ENCODE measurements around the gene SLC39A11. TPM values are rescaled to one million over a fixed set of nuclear protein-coding genes. Genes with fewer than 3 reads are reported as not detected.

The SLC39A11 gene
- total RNA-seq, 1 experiment from 2014 or later = 15.2 TPM

DNA sequence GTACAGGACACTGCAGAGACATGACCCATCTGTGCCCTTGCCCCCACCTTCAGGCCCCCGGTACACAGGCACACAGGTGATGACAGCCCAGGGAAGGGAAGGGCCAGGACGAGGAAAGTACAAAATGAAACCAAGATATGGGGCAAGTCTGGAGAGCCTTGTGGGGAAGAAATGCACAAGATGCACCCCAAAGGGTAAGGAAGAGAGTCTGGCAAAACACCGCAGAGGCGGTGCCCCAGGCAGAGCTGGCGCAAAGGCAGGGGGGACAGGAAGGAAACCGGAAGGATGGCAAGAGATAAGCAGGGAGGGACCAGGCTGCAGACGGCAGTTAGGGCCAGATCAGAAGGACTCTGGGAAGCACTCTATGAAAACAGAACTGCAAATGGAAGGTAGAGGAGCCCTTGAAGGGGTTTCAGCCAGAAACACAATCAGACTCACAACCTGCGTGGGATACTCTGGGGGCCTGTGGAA lies 81.4 kb downstream of the SLC39A11 start:
- Mint-ChIP-seq H3K4me3 (no peak overlapping the region), H3K9me3 (no peaks in the 10 kb centered on the region), H3K27me3 (ENCODE audit: low read depth) (no peaks in the 10 kb centered on the region), H3K4me1 (peaks cover 10 to 11% of the 10 kb centered on the region in 2 experiments), H3K36me3 (ENCODE audit: insufficient read depth in 1 of 3, low read depth in 3 of 3) (no peaks in the 10 kb centered on the region), H3K27ac (no peak overlapping the region)
- H2BK120ac ChIP-seq (ENCODE audit: low read depth, low read length, poor library complexity, severe bottlenecking) = no peak overlapping the region
- H2AFZ ChIP-seq (ENCODE audit: low read length) = no peak overlapping the region
- H2BK15ac ChIP-seq (ENCODE audit: low read depth, low read length) = no peak overlapping the region
- no peaks in the 10 kb centered on the region for H3K79me1 ChIP-seq (ENCODE audit: insufficient read depth, low read depth, low read length, poor library complexity, severe bottlenecking)
- no peak overlapping the region for H4K8ac ChIP-seq (replicated peaks; ENCODE audit: insufficient read length, low read depth, low read length)
- no peak overlapping the region for H3K56ac ChIP-seq (ENCODE audit: insufficient read length, low read depth, low read length)
- H2BK20ac ChIP-seq (ENCODE audit: low read depth, low read length, poor library complexity, severe bottlenecking) = no peak overlapping the region
- no peaks in the 10 kb centered on the region for H3K4me1 ChIP-seq (ENCODE audit: insufficient read depth, low read length)
- WGBS (ENCODE audit: extremely low coverage, insufficient read length, low lambda C conversion rate) = no CpG with 5 or more reads among the region's 8 CpGs
- no peak overlapping the region for H2BK12ac ChIP-seq (ENCODE audit: insufficient read length, low read depth, low read length)
- no peak overlapping the region for H3K4ac ChIP-seq (ENCODE audit: low read depth, low read length)
- no peaks in the 10 kb centered on the region for H3K79me2 ChIP-seq (ENCODE audit: insufficient read depth, low read length)
- no peak overlapping the region for H4K5ac ChIP-seq (ENCODE audit: insufficient read length, low read depth, low read length)
- no peaks in the 10 kb centered on the region for H3K23me2 ChIP-seq (ENCODE audit: insufficient read length, low read depth, low read length, poor library complexity, severe bottlenecking)
- H3K14ac ChIP-seq (ENCODE audit: insufficient read depth, low read length) = no peak overlapping the region
- H3K23ac ChIP-seq (ENCODE audit: insufficient read length, low read depth, low read length) = no peak overlapping the region
- no peak overlapping the region for H4K91ac ChIP-seq (ENCODE audit: insufficient read length, low read depth, low read length)
- no peak overlapping the region for H3K9ac ChIP-seq (ENCODE audit: extremely low read depth, insufficient read length, low read length)
- no peak overlapping the region for H3K18ac ChIP-seq (ENCODE audit: insufficient read length, low read depth, low read length)
- no peak overlapping the region for H2AK5ac ChIP-seq (ENCODE audit: insufficient read length, low read length)
- H3K4me2 ChIP-seq (ENCODE audit: insufficient read depth, insufficient read length, low read length) = no peak overlapping the region
- TF ChIP-seq, protein P1, sequence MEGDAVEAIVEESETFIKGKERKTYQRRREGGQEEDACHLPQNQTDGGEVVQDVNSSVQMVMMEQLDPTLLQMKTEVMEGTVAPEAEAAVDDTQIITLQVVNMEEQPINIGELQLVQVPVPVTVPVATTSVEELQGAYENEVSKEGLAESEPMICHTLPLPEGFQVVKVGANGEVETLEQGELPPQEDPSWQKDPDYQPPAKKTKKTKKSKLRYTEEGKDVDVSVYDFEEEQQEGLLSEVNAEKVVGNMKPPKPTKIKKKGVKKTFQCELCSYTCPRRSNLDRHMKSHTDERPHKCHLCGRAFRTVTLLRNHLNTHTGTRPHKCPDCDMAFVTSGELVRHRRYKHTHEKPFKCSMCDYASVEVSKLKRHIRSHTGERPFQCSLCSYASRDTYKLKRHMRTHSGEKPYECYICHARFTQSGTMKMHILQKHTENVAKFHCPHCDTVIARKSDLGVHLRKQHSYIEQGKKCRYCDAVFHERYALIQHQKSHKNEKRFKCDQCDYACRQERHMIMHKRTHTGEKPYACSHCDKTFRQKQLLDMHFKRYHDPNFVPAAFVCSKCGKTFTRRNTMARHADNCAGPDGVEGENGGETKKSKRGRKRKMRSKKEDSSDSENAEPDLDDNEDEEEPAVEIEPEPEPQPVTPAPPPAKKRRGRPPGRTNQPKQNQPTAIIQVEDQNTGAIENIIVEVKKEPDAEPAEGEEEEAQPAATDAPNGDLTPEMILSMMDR (conservative IDR thresholded peaks at IDR 0.05) = no peak
- no peaks in the 10 kb centered on the region for H4K20me1 ChIP-seq (ENCODE audit: control insufficient read depth, insufficient read depth, insufficient read length)
- no peaks in the 10 kb centered on the region for H3K9me3 ChIP-seq (ENCODE audit: control insufficient read depth, low read depth, low read length)
- no peaks in the 10 kb centered on the region for H3K27me3 ChIP-seq (ENCODE audit: insufficient read depth, low read length)
- no peak overlapping the region for H3K27ac ChIP-seq (ENCODE audit: insufficient read length, low read depth, low read length)
- H3T11ph ChIP-seq (ENCODE audit: low read length) = no peak overlapping the region
- no peak for DNase-seq
- no peak overlapping the region for H2BK5ac ChIP-seq (ENCODE audit: insufficient read length, low read length)
